Omental fat pad (tissue), 4 donors: ENCODE results near the gene FAM174B. TPM values are rescaled to one million over a fixed set of nuclear protein-coding genes. Genes with fewer than 3 reads are reported as not detected.

Experiments
- ATAC-seq: fragments of 150-250 bp; one replicate; pipeline ENCODE4 v1.9.1; 2016; ENCODE audit warnings: mild to moderate bottlenecking, moderate library complexity; ENCODE audit not compliant: low FRiP score
- DNase-seq: peaks from one replicate; pipeline ENCODE4 v3.0.0-alpha.2; 2019; ENCODE audit warnings: low spot score
- CTCF ChIP-seq, 3 donors: fragments of 450-650 bp; IDR thresholded peaks; one replicate each; pipeline ENCODE4 v1.5.1; 2016 to 2017; ENCODE audit warnings: antibody characterized with exemption in 3 of 3, mild to moderate bottlenecking in 3 of 3, moderate library complexity in 2 of 3
- total RNA-seq, 4 donors: library from RNA; depleted of rRNA; stranded (reverse); fragments of >200 nt; gene quantifications; one replicate each; pipeline ENCODE4 v1.1.0, GENCODE V29; 2016

FAM174B gene
- total RNA-seq, 4 donors from 2014 or later = 3.1 to 17.0 (median 11.1) TPM

GRCh38 chr15:92643849-92644815 lies 11.4 kb downstream of the FAM174B start:
- ATAC-seq (no peak), DNase-seq (no peak)
- TF ChIP-seq CTCF (IDR thresholded peaks at IDR 0.05) = no peak

GRCh38 chr15:92638709-92639365 lies 16.7 kb downstream of the FAM174B start:
- DNase-seq (no peak), ATAC-seq (no peak)
- TF ChIP-seq CTCF (IDR thresholded peaks at IDR 0.05) = no peak

DNA sequence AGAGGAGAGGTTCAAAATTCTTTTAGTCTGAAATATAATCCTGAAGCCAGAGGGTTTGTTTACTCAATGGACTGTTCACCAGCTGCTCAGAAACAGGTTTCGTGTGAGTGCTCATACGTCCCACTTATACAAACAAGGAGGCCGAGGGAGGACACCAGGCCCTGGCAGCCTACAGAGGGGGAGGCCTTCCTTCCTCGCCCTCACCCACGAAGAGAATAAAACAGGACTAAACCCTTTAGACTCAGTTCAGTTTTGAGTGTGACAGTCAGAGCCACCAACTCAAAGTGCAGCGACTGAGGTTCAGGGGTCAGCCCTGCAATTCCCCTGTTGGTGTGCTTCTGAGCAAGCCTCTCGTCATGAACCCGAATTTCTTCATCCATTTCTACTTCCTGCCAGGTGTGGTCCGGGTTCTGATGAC lies 17.3 kb downstream of the FAM174B start:
- no peak for ATAC-seq
- no peak for DNase-seq
- TF ChIP-seq CTCF (IDR thresholded peaks at IDR 0.05) = no peak

DNA sequence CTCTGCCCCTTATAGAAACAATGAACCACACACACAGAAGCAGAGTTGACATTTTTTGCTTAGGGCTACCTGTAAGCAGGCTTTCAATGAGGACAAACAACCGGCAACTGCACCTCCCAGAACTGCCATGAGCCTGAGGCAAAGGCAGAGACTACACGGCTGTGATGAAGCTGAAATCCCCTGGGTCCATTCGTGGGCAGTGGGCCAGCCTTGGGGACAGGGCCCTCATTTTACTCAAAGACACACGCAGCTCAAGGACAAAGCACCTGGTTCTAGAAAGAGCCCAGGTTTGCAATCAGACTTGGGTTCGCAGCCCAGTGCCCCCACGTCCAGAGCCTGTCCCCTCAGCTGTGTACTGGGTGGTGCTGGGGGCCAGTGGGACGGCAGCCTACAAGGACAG lies 17.9 kb downstream of the FAM174B start:
- ATAC-seq (no peak), DNase-seq (no peak)
- TF ChIP-seq CTCF (IDR thresholded peaks at IDR 0.05) = no peak

- DNase-seq (no peak), ATAC-seq (no peak)
- no peak for TF ChIP-seq CTCF (IDR thresholded peaks at IDR 0.05)
Measured at GRCh38 chr15:92636908-92637481, 18.6 kb downstream of the FAM174B start.

DNA sequence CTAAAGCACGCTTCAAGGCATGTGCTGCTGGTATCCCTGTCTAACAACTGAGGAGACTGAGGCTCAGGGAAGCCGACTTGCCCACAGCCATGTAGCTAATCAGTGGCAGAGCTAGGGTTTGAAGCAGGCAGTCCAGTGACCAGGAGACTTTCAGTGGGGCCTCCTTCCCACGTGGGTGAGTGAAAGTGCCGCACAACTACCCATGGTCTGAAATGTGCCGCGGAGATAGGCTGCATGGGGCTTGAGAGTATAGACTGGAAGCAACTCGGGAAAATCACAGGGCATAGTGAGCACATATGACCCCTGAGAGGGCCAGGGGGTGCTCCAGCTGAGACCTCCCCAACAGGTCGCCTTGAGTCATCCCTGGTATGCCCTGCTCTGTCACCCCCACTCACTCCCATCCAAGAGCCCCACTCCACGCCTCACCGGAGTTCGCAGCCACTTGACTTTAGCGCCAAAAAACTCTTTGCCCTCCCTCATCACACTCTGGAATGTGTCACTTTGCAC lies 19.1 kb downstream of the FAM174B start:
- no peak for ATAC-seq
- DNase-seq = no peak
- TF ChIP-seq CTCF (IDR thresholded peaks at IDR 0.05) = no peak
